Lower lobe of right lung (tissue), 2 donors: ENCODE results near the gene BAAT. TPM values are rescaled to one million over a fixed set of nuclear protein-coding genes. Genes with fewer than 3 reads are reported as not detected.

Experiments used
- ATAC-seq, 2 donors: fragments of 200-7000 bp; cut with Tn5 transposase; one replicate each; pipeline ENCODE4 v1.9.1; 2020 to 2022; ENCODE audit warnings: mild to moderate bottlenecking in 2 of 2, moderate library complexity in 2 of 2
- DNase-seq: peaks from one replicate; pipeline ENCODE4 v3.0.0-alpha.2; 2020
- H3K27ac ChIP-seq: fragments of 200-600 bp; one replicate; pipeline ENCODE4 v1.8.0; 2022
- H3K27me3 ChIP-seq: fragments of 200-600 bp; one replicate; pipeline ENCODE4 v1.8.0; 2022; ENCODE audit warnings: low read depth
- H3K36me3 ChIP-seq: fragments of 200-600 bp; one replicate; pipeline ENCODE4 v1.8.0; 2022; ENCODE audit warnings: mild to moderate bottlenecking
- H3K4me1 ChIP-seq: fragments of 200-600 bp; one replicate; pipeline ENCODE4 v1.8.0; 2022
- H3K4me3 ChIP-seq: fragments of 200-600 bp; one replicate; pipeline ENCODE4 v1.8.0; 2022; ENCODE audit warnings: mild to moderate bottlenecking
- H3K9me3 ChIP-seq: fragments of 200-600 bp; one replicate; pipeline ENCODE4 v1.8.0; 2022
- CTCF ChIP-seq: fragments of 200-600 bp; IDR thresholded peaks from one replicate; pipeline ENCODE4 v1.8.0; 2022; ENCODE audit warnings: antibody characterized with exemption, mild to moderate bottlenecking
- intact Hi-C: fragments of 100-400 bp; cut with DNase I; formaldehyde crosslinking; loops from one replicate; pipeline ENCODE4 v1.11.0; 2022
- total RNA-seq: library from RNA; stranded (reverse); fragmentation: NEBNext Ultra II Directional; extraction: Animal tissue kit (Norgen Biotek cat#: 25700); gene quantifications from one replicate; pipeline ENCODE4 v1.2.1, GENCODE V29; 2021
- donor health status: DM: no; HTN: yes; CAD: no; lungs with severe emphysema.

The BAAT gene
- total RNA-seq, 1 donor from 2014 or later: not detected

GRCh38 chr9:101341958-101342357, 42.8 kb downstream of the BAAT start:
- no peak for DNase-seq
- Histone ChIP-seq H3K4me3 (no peak overlapping the region), H3K27ac (no peak overlapping the region), H3K4me1 (no peaks in the 10 kb centered on the region), H3K27me3 (no peaks in the 10 kb centered on the region), H3K36me3 (no peaks in the 10 kb centered on the region), H3K9me3 (no peaks in the 10 kb centered on the region)
- no peak for TF ChIP-seq CTCF
- ATAC-seq: no peak
- intact Hi-C loops: no loop called here

DNA sequence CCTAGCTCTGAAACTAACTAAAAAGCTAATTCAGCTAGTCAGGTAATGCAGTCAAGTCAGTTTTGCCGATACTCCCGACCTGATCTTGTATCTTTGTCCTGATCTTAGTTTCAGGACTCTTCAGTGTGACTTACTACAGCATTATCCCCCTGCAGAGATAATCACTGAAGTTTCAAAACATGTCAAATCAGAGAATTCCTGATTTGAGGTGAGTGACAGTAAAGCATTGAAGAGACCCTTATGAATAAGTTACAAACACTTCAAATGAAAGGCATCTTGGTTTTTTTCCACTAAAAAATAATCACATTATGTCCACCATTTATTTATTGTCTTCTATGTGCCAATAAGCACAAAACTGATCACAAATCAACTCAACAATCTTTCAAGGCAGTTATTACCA, 47.6 kb downstream of the BAAT start:
- no peak for ATAC-seq
- no peak for TF ChIP-seq CTCF
- Histone ChIP-seq H3K4me3 (no peak overlapping the region), H3K4me1 (no peaks in the 10 kb centered on the region), H3K27me3 (no peaks in the 10 kb centered on the region), H3K27ac (no peak overlapping the region), H3K36me3 (no peaks in the 10 kb centered on the region), H3K9me3 (no peaks in the 10 kb centered on the region)
- intact Hi-C loops: no loop called here
- DNase-seq: no peak

DNA sequence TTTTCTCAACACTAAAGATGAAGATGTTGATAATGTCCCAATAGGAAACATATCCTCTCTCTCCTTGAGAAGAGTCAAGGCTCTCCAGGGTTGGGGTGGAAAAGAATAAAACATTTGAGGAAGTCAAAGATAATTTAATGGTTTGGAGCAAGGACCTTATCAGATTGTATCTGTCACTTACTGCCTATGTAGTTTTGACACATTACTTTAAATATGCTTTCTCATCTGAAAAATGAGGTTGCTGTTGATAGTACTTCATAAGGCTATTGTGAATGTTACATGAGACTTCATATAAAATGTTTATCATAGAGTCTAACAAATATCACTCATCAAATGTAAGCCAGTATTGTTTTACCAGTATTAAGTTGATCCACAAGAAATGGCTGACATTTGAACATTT, 48.7 kb downstream of the BAAT start:
- Histone ChIP-seq H3K4me1 (no peaks in the 10 kb centered on the region), H3K27me3 (no peaks in the 10 kb centered on the region), H3K9me3 (no peaks in the 10 kb centered on the region), H3K4me3 (no peak overlapping the region), H3K27ac (no peak overlapping the region), H3K36me3 (no peaks in the 10 kb centered on the region)
- intact Hi-C loops: no loop called here
- DNase-seq (no peak), ATAC-seq (no peak)
- no peak for TF ChIP-seq CTCF

- H3K4me1 ChIP-seq: no peaks in the 10 kb centered on the region
- H3K36me3 ChIP-seq: no peaks in the 10 kb centered on the region
- ATAC-seq (peak in 1 of 2 donors; percentile 46), DNase-seq (no peak)
- H3K27me3 ChIP-seq: no peaks in the 10 kb centered on the region
- TF ChIP-seq CTCF: no peak
- H3K4me3 ChIP-seq: no peak overlapping the region
- no peak overlapping the region for H3K27ac ChIP-seq
- H3K9me3 ChIP-seq: no peaks in the 10 kb centered on the region
- intact Hi-C loops: no loop called here
Observed at GRCh38 chr9:101333926-101334702, 50.7 kb downstream of the BAAT start.

GRCh38 chr9:101333490-101333889, 51.3 kb downstream of the BAAT start:
- Histone ChIP-seq H3K27ac (no peak overlapping the region), H3K27me3 (no peaks in the 10 kb centered on the region), H3K36me3 (no peaks in the 10 kb centered on the region), H3K4me3 (no peak overlapping the region), H3K4me1 (no peaks in the 10 kb centered on the region), H3K9me3 (no peaks in the 10 kb centered on the region)
- DNase-seq: no peak
- peak in 1 of 2 donors; percentile 35 for ATAC-seq
- intact Hi-C loops: no loop called here
- no peak for TF ChIP-seq CTCF
